ENCODE results near the gene IFI27.

Gene IFI27

GRCh38 chr14:94102768-94103482 lies 7.6 kb upstream of the IFI27 start:
- no peak for DNase-seq (ENCODE audit: low read depth, low spot score)

GRCh38 chr14:94103554-94104150 lies 6.9 kb upstream of the IFI27 start:
- no peak for DNase-seq (ENCODE audit: low read depth, low spot score)

- no peak for DNase-seq (ENCODE audit: low read depth, low spot score)
Observed at GRCh38 chr14:94104731-94105130, 5.8 kb upstream of the IFI27 start.

- DNase-seq (ENCODE audit: low read depth, low spot score) = no peak
Observed at GRCh38 chr14:94109915-94110250, 653 bp upstream of the IFI27 start.

GRCh38 chr14:94111276-94112095 lies 950 bp downstream of the IFI27 start:
- DNase-seq (ENCODE audit: low read depth, low spot score) = no peak

GRCh38 chr14:94112513-94113063 lies 2.1 kb downstream of the IFI27 start:
- no peak for DNase-seq (ENCODE audit: low read depth, low spot score)

- no peak for DNase-seq (ENCODE audit: low read depth, low spot score)
Observed at GRCh38 chr14:94113073-94113472, 2.5 kb downstream of the IFI27 start.

- DNase-seq (ENCODE audit: low read depth, low spot score) = no peak
Observed at GRCh38 chr14:94113490-94113889, 3.0 kb downstream of the IFI27 start.

GRCh38 chr14:94113908-94114588 lies 3.5 kb downstream of the IFI27 start:
- DNase-seq (ENCODE audit: low read depth, low spot score) = no peak

GRCh38 chr14:94114589-94115057 lies 4.1 kb downstream of the IFI27 start:
- no peak for DNase-seq (ENCODE audit: low read depth, low spot score)

- no peak for DNase-seq (ENCODE audit: low read depth, low spot score)
Observed at GRCh38 chr14:94115058-94115591, 4.6 kb downstream of the IFI27 start.

- DNase-seq (ENCODE audit: low read depth, low spot score) = no peak
Observed at GRCh38 chr14:94115631-94116030, 5.1 kb downstream of the IFI27 start.

- DNase-seq (ENCODE audit: low read depth, low spot score) = no peak
Observed at GRCh38 chr14:94116701-94117100, 6.2 kb downstream of the IFI27 start.

- DNase-seq (ENCODE audit: low read depth, low spot score) = no peak
Observed at GRCh38 chr14:94117856-94118255, 7.3 kb downstream of the IFI27 start.

- no peak for DNase-seq (ENCODE audit: low read depth, low spot score)
Observed at GRCh38 chr14:94119071-94119470, 8.5 kb downstream of the IFI27 start.

- DNase-seq (ENCODE audit: low read depth, low spot score) = no peak
Observed at GRCh38 chr14:94120667-94121340, 10.3 kb downstream of the IFI27 start.

GRCh38 chr14:94121485-94121884 lies 10.9 kb downstream of the IFI27 start:
- no peak for DNase-seq (ENCODE audit: low read depth, low spot score)

GRCh38 chr14:94122438-94122837 lies 11.9 kb downstream of the IFI27 start:
- DNase-seq (ENCODE audit: low read depth, low spot score) = no peak

- DNase-seq (ENCODE audit: low read depth, low spot score) = no peak
Observed at GRCh38 chr14:94123296-94123695, 12.8 kb downstream of the IFI27 start.

- no peak for DNase-seq (ENCODE audit: low read depth, low spot score)
Observed at GRCh38 chr14:94123868-94124267, 13.3 kb downstream of the IFI27 start.
